Skeletal muscle satellite cell (primary cell): ENCODE measurements around the gene RABGAP1L.

Source experiments
- H3K27me3 ChIP-seq: 2 replicates; pipeline ENCODE4 v1.7.0; 2013; ENCODE audit warnings: low read length; ENCODE audit not compliant: control insufficient read depth, insufficient read depth
- H3K36me3 ChIP-seq: 2 replicates; pipeline ENCODE4 v1.7.0; 2013; ENCODE audit warnings: mild to moderate bottlenecking, control low read depth, low read length; ENCODE audit not compliant: insufficient read depth
- H3K4me1 ChIP-seq: 2 replicates; pipeline ENCODE4 v1.7.0; 2013; ENCODE audit warnings: low read length; ENCODE audit not compliant: control insufficient read depth, insufficient read depth
- H3K4me2 ChIP-seq: 2 replicates; pipeline ENCODE4 v1.7.0; 2013; ENCODE audit warnings: mild to moderate bottlenecking, low read length
- H3K4me3 ChIP-seq: 2 replicates; pipeline ENCODE4 v1.7.0; 2013; ENCODE audit warnings: low read length
- H3K9ac ChIP-seq: 2 replicates; pipeline ENCODE4 v1.7.0; 2013; ENCODE audit warnings: mild to moderate bottlenecking, low read depth, low read length, moderate library complexity
- H3K9me3 ChIP-seq: replicated peaks from 2 replicates; pipeline ENCODE4 v1.7.0; 2013; ENCODE audit warnings: mild to moderate bottlenecking, control low read depth, low read length

The RABGAP1L gene

DNA sequence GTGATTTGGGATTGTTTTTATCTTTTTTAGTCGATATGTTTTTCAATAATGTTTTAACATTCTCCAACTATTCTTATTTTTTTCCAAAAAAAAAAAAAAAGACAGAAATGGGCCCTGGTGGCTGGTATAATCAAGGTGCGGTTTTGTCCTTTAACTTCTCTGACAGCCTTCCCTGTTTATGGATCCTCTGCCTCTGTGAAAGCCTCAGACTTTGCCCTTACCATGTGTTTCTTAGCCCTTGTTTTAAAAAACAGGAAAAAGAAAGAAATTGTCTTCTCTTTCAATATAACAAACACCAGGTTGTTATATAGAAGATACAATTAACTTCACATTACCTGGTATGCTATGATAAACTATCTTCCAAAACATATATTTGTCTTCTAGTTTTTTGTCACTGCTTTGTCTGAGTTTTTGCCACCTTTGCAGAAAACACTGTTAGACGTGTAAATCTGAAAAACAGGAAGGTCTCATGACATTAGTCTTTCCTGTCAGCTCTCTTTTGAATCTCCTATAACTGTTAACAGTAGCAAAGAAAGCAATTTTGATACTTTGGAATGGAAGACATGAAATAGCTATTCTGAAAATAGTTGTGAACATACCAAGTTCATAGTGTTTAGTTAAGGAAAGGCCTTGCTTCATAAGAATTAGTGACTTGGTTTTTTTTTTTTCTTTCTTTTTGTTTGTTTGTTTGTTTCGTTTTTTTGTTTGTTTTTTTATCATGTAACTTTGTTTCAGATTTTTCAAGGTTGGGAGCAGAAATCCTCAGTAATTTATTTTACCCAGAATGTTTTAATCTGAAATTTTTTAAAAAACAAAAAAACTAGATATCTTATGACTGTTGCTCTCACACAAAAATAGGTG lies 808.8 kb downstream of the RABGAP1L start:
- Histone ChIP-seq H3K4me2 (no peak overlapping the region), H3K4me1 (peaks cover 21% of the 10 kb centered on the region), H3K4me3 (no peak overlapping the region), H3K9ac (no peak overlapping the region), H3K9me3 (no peaks in the 10 kb centered on the region), H3K36me3 (no peaks in the 10 kb centered on the region), H3K27me3 (no peaks in the 10 kb centered on the region)

DNA sequence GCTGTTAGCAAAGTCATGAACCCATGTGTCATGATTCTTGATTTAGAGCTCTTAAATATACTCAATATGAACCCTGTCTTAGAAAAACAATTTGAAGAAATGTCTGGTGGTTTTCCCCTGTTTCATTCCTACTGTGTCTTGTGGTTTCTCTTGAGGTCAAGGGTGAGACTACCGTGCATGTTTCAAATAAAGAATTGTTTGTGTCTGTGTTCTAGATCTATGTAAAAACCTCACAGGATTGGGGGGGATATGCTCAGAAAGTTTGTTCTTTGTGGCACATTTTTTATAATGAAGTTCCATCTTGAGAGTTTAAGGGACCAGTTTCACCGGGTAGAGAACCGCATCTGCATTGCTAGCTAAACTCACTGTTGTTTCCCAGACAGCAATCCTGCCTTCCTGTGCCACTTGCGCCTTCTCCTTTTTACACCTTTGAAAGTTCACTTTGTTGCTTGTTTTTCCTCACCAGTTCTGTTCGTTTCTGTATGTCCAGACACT lies 809.5 kb downstream of the RABGAP1L start:
- H3K9me3 ChIP-seq, result no peaks in the 10 kb centered on the region
- H3K4me2 ChIP-seq, result no peak overlapping the region
- no peak overlapping the region for H3K9ac ChIP-seq
- no peaks in the 10 kb centered on the region for H3K27me3 ChIP-seq
- no peak overlapping the region for H3K4me3 ChIP-seq
- peaks cover 21% of the 10 kb centered on the region for H3K4me1 ChIP-seq
- H3K36me3 ChIP-seq, result no peaks in the 10 kb centered on the region

DNA sequence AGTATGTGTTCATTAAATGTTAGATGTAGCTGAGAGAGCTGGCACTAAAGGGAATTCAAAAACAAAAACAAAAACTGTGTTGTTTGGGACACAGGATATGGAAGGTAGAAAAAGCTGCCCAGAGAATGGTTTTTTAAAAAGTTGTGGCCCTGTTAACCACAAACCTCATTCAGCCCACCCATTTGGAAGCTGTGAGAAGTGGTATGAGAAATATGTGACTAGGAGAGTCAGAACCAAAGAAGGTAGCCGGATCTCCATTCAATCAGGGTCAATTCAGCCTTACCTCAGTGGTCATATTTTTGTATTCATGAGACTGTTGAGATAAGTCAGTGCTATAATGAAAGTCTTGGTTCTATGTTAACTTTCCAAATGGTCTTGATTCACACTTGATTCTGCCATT lies 810.7 kb downstream of the RABGAP1L start:
- Histone ChIP-seq H3K9ac (no peak overlapping the region), H3K36me3 (no peaks in the 10 kb centered on the region), H3K9me3 (no peaks in the 10 kb centered on the region), H3K4me3 (no peak overlapping the region), H3K4me1 (peaks cover 14% of the 10 kb centered on the region), H3K27me3 (no peaks in the 10 kb centered on the region), H3K4me2 (no peak overlapping the region)

DNA sequence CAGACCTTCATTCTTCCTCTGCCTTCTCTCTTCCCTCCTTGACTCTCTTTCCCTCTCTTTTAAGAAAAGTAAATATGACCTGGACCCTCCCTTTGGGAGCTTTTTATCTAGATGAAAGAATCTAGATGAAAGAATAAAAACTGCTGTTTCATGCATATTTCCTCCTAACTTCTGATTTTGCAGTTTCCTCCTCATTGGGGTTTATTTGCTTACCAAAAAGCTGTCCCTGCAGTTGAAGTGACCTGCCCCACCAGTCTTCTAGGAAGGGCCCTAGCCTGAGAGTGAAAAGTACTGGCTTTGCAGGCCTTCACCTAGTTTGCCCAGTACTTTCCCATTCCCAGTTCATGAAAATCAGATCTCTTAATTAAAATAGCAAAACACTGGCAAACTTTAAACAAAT lies 812.1 kb downstream of the RABGAP1L start:
- Histone ChIP-seq H3K36me3 (no peaks in the 10 kb centered on the region), H3K9me3 (no peaks in the 10 kb centered on the region), H3K4me2 (no peak overlapping the region), H3K4me3 (no peak overlapping the region), H3K4me1 (peaks cover 17% of the 10 kb centered on the region), H3K9ac (no peak overlapping the region), H3K27me3 (no peaks in the 10 kb centered on the region)

DNA sequence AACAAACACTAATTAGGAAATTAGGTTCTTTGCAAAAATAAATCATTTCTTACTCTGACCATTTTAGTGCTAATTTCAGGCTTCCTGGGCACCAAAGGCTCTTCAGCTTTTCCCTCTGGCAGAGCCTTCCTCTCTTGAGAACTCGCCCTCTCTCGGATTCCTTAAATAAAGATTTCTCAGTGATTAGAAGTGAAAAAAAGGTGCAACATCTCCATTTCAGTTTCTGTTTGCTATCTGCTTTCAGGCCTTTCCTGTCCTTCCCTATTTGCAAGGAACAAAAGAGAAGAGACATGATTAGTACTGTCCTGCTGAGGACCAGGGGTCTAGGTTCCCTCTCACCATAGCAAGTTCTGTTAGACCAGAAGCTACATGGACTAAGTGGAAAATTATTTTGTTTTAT lies 812.6 kb downstream of the RABGAP1L start:
- no peak overlapping the region for H3K9ac ChIP-seq
- H3K4me2 ChIP-seq, result no peak overlapping the region
- no peaks in the 10 kb centered on the region for H3K36me3 ChIP-seq
- H3K27me3 ChIP-seq, result no peaks in the 10 kb centered on the region
- no peak overlapping the region for H3K4me3 ChIP-seq
- H3K4me1 ChIP-seq, result peaks cover 21% of the 10 kb centered on the region
- no peaks in the 10 kb centered on the region for H3K9me3 ChIP-seq

DNA sequence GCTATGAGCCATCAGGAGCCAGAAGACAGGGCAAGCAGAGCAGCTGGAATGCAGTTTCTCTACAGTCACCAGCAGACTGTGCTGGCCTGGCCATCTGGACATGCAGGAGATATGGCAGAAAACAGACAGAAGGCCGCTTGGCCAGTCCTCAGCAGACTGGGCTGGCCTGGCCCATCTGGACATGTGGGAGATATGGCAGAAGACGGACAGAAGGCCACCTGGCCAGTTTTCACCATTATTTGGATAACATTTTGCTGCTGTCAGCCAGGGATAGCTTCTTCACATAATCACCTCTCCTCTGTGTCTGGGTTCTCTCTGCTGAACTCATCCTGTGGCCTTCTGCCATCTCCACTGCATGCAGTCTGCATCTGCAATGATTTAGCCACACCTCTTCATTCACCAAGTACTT lies 815.4 kb downstream of the RABGAP1L start:
- Histone ChIP-seq H3K36me3 (no peaks in the 10 kb centered on the region), H3K9ac (no peak overlapping the region)

DNA sequence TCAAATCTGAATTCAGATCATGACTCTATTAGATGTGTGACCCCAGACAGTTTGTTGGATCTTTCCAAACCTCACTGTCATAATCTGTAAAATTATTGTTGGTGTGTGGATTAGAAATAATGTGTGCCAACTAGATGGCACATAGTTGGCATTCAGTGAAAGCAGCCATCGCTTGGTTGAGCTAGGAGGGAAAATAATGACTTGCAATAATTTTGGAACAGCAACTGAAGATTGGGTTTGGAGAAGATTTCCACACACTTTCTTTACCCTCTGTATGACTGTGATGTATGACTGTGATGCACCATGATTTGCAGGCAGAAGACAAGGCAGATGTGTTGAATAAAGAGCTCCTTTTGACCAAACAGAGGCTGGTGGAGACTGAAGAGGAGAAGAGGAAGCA lies 816.4 kb downstream of the RABGAP1L start:
- no peaks in the 10 kb centered on the region for H3K9me3 ChIP-seq
- H3K4me1 ChIP-seq, result peaks cover 10% of the 10 kb centered on the region
- no peaks in the 10 kb centered on the region for H3K27me3 ChIP-seq
- no peak overlapping the region for H3K4me2 ChIP-seq
- no peaks in the 10 kb centered on the region for H3K36me3 ChIP-seq
- no peak overlapping the region for H3K9ac ChIP-seq
- H3K4me3 ChIP-seq, result no peak overlapping the region

More for the DNA sequence above, 815.4 kb downstream of the RABGAP1L start:
- Histone ChIP-seq H3K9me3 (no peaks in the 10 kb centered on the region), H3K4me2 (no peak overlapping the region), H3K27me3 (no peaks in the 10 kb centered on the region), H3K4me3 (no peak overlapping the region), H3K4me1 (peaks cover 10% of the 10 kb centered on the region)

DNA sequence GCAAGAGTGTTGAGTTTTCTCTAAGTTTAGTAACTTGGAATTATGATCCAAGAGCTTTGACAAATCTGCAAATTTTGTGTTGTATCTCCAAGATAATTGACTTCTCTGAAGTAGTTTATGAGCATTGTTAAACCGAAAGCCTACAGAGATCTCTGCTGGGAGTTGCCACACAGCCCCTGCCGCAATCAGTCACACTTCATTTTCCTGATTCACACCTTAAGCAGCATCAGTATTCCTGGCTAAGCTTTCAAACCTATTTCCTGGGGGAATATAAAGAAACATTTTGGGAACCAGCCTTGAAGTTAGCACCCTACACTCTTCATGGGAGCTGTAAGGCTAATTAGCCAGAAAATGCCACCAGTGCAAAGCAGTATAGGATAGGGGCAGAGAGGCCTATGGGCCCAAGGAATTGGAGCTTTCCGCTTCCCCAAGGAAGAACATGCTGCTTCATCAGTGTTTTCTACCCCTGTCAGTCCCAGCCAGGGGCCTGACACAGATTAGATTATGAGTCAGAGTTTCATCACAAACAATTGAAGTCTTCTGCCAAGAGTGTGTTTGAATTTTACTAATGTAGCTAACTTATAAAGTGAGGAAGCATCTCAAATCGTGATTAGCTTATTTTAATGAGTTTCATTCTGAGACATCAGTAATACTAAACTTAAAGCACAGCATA lies 817.3 kb downstream of the RABGAP1L start:
- Histone ChIP-seq H3K4me1 (peaks cover 10% of the 10 kb centered on the region), H3K4me3 (no peak overlapping the region), H3K27me3 (no peaks in the 10 kb centered on the region), H3K36me3 (no peaks in the 10 kb centered on the region), H3K9me3 (no peaks in the 10 kb centered on the region), H3K4me2 (no peak overlapping the region), H3K9ac (no peak overlapping the region)

DNA sequence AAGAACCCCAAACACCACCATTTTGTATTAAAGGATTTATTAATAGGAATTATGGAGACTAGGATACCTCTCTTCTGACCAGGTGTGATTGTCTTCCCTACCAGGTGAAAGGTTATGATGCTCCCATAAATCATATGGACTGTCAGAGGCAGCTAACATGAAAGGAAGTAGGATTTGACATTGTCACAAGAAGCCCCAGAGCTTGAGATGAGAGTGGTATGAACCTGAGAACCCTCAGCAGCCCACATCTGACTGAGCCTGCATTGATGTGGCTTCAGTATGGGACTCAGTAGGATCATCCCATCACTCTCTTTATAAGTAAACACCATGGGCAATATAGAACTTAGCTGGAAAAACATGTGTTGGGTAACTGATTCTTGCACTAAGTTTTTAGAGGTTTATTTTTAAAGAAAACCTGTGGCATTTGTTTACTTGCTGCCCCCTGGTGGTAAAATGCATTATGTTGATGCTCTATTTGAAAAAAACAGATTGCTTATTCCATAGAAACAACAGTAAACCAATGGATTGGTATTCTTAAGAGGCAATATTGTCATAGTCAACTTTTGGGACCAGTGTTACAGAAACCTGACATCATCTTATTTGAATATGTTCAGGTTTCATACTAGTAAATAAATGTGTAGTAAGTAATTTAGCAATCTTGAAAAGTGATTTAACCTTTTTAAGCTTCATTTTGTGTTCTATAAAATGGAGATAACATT lies 823.8 kb downstream of the RABGAP1L start:
- H3K36me3 ChIP-seq, result no peaks in the 10 kb centered on the region
- H3K27me3 ChIP-seq, result no peaks in the 10 kb centered on the region
- H3K4me1 ChIP-seq, result no peaks in the 10 kb centered on the region
- no peak overlapping the region for H3K4me3 ChIP-seq
- H3K9me3 ChIP-seq, result no peaks in the 10 kb centered on the region
- no peak overlapping the region for H3K9ac ChIP-seq
- H3K4me2 ChIP-seq, result no peak overlapping the region

DNA sequence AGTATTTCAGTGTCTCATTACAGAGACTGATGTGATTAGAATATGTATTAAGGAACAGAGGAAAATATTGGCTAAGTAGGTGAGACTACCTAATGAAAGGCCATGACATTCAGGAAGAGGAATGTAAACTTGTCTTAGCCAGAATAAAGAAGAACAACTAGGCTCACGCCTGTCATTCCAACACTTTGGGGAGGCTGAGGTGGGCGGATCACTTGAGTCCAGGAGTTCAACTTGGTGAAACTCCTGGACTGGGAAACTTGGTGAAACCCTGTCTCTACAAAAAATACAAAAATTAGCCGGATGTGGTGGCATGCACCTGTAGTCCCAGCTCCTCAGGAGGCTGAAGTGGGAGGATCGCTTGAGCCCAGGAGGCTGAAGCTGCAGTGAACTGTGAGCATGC lies 825.6 kb downstream of the RABGAP1L start:
- no peak overlapping the region for H3K4me2 ChIP-seq

DNA sequence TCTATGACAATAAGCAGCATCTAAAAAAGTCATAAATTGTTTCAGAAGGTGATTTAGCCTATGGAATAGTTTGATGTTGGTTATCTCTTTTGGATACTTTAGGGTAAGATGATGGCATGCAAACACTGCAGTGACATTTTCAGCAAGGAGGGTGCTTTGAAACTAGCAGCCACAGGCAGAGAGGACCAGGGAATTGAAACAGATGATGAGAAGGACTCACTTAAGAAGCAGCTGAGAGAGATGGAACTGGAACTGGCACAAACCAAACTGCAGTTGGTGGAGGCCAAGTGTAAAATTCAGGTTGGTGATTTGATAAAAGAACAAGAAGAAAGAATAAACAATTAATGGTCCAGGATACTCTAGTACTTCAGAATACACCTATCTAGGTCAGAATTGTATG lies 829.2 kb downstream of the RABGAP1L start:
- Histone ChIP-seq H3K9me3 (no peaks in the 10 kb centered on the region), H3K27me3 (no peaks in the 10 kb centered on the region), H3K4me1 (peaks cover 6% of the 10 kb centered on the region), H3K9ac (no peak overlapping the region), H3K4me3 (no peak overlapping the region), H3K4me2 (no peak overlapping the region), H3K36me3 (no peaks in the 10 kb centered on the region)

More for the DNA sequence above, 825.6 kb downstream of the RABGAP1L start:
- Histone ChIP-seq H3K4me3 (no peak overlapping the region), H3K36me3 (no peaks in the 10 kb centered on the region), H3K27me3 (no peaks in the 10 kb centered on the region), H3K9ac (no peak overlapping the region), H3K4me1 (peaks cover 3% of the 10 kb centered on the region), H3K9me3 (no peaks in the 10 kb centered on the region)
